HG03439 (cell line): ENCODE data around the gene PRKG1.
"Not testable (repeated sequence)": the region's sequence is repeated elsewhere in the genome, so short reads cannot be mapped to it uniquely, and the experiment has no call there.

ENCODE experiments used
- ATAC-seq: cut with Tn5 transposase; IDR thresholded peaks from one replicate; pipeline ENCODE4 v1.9.1; 2021; ENCODE audit warnings: mild to moderate bottlenecking, moderate library complexity; ENCODE audit not compliant: unreplicated experiment

Gene PRKG1

DNA sequence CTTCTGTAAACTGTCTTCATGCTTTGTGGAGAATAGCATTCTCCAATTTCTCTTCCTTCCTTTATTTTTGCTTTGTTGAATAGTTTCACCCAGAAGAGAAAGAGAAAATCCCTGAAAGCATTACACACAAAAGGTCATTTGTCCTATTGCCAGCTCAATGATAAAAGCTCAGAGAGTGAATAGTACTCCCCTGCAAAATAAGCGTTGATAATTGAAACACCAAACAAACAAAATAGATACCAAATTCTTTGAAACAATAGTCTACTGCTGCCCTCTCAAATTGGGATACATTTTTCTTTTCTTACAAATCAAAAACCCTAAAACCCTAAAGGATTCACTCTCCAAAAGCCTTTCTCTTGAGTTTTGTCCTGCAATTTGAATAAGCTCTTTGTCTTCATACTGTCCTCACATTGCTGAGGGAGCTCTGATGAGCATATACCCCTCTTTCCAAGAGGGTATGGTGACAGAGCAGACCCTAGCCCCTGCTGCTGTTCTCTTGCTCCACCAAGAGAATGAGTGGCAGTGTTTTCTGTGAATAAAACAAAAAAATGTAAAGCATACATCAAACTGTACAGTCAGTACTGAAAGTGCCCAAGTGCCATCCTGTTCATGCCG, 490.7 kb downstream of the PRKG1 start:
- ATAC-seq = no peak

DNA sequence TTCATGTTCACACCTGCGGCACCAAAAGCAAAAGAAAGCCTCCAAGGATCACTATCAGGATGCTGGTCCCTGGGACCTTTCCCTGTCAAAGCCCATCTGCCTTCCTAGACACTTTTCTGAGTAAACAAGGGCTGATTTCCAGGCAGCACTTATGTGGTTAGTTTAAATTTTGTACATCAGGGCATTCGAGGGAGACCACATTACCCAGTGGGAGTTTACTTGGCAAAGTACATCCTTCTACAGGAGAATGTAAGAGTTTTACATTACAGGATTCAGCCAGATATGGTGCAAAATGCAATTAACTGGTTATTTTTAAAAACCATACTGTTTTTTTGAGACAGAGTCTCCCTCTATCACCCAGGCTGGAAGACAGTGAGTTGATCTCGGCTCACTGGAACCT, 493.0 kb downstream of the PRKG1 start:
- ATAC-seq = no peak

DNA sequence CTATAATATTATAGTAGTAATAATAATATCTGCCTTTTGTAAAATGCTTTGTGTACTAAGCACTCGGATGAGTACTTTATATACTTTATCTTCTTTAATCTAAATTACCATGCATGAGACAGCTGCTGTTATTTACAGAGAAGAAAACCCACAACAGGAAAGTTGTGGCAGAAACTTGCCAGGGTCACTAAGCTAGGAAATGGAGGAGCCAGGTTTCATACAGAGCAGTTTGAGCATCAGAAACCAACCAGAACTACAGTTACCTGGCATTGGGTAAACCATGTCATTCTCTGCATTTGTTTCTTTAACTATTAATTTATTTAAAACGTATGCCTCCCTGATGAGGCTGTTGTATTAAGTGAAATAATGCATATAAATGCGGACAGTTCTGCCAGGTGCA, 495.2 kb downstream of the PRKG1 start:
- no peak for ATAC-seq

DNA sequence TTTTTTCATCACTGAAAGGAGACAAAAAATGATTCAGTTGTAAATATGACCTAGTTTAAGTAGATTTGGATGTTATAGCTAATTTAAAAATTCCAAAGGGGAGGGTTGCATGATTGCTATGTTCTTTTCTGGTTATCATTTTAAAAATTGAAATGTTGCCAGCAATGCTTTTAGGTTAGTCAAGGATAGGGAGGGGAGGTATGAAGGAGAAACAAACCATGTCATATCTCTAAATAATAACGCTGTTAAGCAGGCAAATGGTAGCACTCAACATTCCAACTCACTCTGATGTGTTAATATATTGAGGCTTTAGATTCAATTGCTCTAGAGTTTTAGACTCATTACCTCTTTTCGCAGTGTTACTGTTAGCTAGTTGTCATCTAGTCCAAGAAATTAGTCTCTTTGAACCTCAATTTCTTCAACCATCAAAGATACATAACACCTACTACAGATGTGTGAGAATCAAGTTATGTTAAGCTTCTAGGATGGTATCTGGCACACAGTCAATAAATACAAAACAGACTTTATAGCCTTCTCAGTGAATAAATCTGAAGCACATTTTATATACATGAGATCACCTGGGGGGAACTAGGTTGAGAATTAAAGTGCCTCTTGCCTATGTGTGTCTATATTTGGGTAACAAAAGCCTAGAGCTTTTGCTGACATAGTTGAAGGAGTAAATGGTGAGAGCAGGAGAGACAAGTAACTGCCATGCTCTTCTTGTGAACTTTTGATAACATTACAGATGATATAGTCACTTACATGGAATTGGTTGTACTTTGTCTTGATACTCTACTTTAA, 500.2 kb downstream of the PRKG1 start:
- no peak for ATAC-seq

DNA sequence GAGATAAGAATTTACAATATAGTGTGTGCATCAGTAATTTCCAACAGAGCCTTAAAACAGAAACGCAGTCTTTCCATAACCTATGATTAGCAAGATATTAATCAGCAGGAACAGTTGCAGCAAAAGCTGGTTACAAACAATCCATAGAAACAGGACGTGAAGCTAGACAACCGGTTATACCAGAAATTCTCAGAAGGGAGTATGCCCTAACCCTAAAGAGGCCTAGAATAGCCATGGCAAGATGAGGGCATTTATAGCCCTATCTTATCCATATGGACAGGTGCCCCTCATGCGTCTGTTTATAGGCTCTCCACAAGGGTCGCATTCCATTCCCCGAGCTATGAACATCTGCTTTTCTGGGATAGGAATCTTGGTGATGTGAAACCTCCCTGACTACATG, 506.9 kb downstream of the PRKG1 start:
- not testable (repeated sequence) for ATAC-seq

DNA sequence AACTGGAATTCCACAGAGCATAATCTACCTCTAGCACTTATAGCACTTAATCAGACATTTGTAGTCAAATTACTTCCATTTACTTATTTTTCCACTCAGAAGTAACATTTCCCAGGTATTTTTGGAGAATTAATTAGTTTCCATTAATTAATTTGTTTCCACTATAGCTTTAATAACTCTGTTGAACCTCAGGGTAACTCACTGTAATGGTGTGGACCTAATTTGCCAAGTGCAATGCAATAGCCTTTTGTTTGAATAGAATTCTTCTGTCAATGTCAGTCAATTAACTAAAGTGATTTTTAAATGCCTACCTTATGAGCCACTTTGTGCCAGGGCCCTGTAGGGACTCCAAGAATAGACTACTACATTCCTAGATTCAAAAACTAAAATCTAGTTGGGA, 509.7 kb downstream of the PRKG1 start:
- no peak for ATAC-seq

DNA sequence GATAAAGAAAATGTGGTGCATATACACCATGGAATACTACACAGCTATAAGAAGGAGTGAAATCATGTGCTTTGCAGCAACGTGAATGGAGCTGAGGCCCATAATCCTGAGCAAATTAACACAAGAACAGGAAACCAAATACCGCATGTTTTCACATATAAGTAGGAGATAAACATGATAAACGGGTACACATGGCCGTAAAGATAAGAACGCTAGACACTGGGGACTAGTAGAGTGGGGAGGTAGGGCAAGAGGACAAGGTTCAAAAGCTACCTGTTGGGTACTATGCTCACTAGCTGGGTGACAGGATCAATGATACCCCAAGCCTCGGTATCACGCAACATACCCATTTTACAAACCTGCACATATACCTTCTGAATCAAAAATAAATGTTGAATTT, 511.5 kb downstream of the PRKG1 start:
- ATAC-seq = no peak

DNA sequence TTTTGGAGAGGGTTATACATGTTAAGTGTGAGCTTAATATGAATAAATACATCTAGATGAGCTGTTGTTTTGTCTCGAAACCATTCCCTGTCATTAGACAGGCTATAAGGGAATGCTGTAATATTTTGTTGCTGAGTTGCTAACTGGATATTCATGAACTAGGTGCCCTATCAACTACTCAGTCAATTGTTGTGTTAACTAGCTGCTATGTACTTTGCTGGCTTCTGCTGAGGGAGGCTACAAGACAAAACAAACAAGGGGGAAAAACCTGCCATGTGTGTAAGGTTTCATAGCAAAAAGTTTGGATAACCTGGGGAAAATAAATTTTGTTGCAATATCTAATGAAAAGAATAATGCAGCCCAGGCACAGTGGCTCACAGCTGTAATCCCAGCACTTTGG, 514.7 kb downstream of the PRKG1 start:
- ATAC-seq = no peak

DNA sequence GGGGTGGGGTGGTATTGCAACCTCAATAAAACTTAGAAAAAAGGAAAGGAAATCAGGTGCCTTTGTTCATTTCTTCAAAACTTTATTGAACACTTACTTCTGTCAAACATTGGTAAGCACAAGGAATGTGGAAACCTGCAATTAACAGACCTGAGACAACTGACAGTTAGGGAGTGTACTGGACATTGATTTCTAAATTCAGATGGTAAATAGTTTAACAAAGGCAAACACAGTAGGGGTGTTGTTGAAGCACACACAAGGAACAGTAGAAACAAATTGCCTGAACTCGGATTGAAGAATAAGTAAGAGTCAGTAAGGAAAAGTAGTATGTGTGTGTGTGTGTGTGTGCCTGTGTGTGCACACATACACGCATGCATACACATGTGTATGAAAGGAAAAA, 516.5 kb downstream of the PRKG1 start:
- no peak for ATAC-seq

DNA sequence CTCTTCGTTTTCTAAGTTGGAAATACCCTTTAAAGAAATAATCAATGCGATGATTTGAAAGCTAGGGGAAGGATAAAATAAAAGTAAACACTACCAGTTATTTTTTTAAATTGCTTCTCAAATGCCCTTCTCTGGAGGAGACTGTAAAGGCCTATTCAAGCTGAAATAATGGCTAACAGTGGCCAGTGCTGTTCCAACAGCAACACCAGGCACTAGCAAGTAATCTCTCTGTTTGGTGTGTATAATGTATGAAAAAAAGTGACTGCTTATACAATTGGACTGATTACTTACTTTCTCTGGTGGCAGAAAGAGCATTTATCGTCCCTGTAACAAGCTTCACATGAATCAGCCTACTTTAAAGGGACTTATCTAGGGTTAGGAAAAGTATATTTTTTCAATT, 522.4 kb downstream of the PRKG1 start:
- ATAC-seq = no peak

DNA sequence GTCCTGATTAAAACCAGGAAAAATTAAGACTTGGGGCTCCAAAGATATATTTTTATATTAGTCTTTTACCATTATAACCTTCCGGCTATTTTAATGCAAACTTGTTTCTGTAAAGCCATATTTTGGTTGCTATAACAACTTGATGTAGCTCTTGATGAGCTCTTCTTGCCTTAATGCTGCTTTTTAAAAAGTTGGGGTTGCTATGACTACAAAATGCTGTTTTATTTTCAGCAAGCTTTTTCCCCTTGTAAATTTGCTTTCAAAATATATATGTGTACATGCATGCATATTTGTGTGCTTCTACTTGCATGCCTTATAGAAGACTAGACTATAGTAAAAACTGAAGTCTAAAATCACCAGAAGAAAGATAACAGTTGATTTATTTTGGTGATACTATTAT, 525.4 kb downstream of the PRKG1 start:
- ATAC-seq = no peak

DNA sequence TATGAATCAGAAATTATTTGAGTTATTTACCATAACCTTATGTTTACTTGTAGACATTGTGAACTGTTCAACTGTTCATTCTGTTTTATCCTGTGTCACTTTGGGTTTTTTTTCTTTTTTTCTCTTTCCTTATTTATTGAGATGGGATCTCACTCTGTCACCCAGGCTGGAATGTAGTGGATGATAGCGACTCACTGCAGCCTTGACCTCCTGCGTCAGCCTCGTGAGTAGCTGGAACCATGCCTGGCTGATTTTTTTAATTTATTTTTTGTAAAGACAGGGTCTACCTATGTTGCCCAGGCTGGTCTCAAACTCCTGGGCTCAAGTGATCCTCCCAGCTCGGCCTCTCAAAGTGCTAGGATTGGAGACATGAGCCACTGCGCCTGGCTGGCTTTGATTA, 528.0 kb downstream of the PRKG1 start:
- no peak for ATAC-seq

DNA sequence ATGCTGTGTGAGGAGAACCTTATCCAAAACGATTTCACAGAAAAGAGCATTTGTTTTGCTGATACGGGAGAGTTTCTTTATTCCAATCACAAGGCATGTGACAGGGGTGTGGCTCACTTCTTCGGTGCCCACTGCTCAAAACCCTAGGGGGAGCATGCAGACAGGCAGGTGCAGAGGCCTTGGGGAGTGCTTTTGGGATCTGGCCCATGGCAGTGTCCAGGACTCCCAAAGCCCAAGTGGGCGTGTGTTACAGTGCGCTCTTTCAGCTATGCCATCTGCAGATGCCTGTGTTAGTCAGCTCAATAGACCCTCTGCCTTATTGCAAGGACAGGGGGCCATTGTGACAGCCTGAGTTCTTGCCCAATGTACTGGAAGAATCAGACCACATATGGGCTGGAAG, 530.3 kb downstream of the PRKG1 start:
- ATAC-seq = no peak

DNA sequence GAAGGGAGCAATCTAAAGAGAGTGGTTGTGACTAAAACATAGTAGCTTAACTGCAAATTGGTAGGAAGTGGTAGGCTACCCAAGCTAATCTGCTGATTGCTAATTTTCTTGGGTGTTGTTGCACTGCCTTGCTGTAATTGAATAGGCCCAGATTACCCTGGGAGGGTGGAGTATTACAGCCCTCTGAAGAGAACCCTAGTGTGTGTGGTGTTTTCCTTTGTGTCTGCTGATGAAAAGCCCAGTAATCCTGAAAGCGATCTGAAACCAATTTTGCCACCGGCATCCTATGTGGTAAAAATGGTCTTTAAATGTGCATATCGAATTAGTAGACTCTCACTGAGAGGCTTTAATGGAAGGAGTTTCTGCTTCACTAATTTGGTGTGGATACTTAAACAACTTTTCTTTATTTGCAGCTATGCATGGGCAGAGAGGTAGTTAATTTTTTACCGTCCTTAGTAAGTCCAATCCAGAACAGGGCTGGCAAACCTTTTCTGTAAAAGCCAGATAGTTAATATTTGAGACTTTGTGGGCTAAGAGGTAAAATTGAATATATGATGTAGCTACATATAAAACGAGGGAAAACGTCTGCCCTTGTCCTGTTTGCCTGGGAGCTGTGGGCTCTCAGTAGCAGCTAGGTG, 532.7 kb downstream of the PRKG1 start:
- peak; percentile 53 for ATAC-seq

DNA sequence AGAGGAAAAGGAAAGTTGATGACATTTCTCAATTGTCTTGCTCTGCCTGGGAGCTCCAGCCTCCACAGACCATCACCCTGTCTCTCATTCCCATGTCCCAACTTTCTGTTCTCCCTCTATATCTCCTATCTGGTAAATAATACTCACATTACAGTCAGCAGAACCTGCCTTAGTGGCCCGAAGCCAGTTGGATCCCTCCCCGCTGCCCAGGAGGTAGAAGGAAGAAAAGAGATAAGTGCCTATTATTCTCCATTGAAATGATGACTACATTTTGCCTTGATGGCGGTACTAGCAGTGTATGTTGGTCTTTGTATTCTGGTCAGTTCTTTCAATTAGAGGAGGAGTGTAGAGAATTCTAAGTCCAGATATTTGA, 533.2 kb downstream of the PRKG1 start:
- ATAC-seq = no peak

DNA sequence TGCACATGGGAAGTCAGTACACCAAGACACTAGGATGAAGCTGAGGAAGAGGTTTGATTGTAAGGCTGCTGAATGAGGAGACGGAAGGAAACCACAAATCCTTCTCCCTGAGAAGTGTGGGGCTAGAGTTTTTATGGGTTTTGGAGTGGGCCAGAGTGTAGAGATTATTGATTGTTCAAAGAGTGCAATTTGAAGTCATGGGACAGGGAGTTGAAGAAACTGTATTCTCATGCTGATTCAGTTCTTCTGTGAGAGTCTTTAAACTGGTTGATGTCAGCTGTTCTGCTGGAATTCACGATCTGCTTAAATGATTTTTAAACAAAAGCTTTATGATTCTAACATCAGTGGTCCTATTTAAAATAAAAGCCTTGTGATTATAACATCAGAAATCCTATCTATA, 533.9 kb downstream of the PRKG1 start:
- no peak for ATAC-seq

DNA sequence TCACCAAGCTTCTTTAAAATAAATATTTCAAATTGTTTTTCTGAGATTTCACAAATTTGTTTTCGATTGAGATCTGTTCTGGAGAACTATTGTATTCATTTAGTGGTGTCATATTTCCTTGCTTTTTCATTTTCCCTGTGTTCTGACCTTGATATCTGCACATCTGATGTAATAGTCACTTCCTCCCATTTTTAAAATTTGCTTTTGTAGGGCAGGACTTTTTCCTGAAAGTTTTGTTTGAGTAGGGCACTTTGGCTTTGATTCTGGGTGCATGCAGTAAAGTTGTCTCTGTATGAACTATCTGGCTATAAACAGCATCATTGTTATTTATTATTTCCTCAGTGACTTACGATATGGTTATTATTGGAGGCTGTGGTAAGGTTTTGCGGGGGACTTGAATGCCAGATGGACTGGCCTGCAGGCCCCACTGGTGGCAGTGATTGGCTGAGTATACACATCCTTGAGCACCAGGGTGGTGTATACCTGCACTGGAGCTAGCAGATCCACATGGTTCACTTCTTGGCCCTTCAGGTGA, 541.5 kb downstream of the PRKG1 start:
- ATAC-seq = no peak

DNA sequence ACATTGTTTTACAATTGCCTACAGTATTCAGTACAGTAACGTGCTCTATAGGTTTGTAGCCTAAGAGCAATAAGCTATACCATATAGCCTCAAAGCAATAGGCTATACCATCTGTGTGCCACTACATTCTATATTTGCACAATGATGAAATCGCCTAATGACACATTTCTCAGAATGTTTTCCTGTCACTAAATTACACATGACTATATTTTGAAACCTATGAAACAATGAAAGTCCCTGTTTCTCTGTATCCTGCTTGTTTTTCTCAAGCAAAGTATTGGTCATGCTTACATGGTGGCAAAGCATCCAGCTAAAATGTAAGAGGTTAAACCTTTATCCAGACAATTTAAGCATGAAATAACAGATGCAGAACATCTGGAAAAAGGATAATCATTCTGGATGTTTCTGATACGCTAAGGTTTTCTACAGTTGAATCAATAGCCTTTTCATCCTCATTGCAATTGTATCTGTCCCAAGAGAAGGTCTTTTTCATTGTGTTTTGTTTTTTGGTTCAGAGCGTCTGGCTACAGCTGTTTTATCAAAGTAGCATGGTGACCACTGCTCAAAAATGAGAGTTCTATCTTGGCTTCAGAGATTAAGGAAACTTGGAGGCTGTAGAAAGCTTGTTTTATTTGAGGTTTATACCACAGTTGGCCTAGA, 543.4 kb downstream of the PRKG1 start:
- ATAC-seq = peak; percentile 44

DNA sequence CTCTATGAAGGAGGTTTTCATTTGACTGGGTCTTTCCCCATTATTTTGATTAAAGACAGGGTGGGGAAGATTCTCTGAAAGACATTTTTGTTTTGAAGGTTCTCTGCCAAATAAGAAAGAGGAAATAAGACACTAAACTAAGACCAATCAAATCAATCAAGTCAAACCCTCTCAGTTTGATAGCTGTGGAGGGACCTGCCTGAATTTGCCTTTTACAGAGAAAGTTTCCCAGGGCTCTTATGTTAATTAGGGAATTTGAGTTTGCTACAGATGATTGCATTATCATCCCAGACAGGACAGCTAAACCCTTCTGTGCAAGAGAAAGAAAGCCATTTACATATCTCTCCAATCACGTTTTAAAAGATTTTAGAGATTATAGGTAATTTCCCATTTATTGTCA, 545.1 kb downstream of the PRKG1 start:
- no peak for ATAC-seq

DNA sequence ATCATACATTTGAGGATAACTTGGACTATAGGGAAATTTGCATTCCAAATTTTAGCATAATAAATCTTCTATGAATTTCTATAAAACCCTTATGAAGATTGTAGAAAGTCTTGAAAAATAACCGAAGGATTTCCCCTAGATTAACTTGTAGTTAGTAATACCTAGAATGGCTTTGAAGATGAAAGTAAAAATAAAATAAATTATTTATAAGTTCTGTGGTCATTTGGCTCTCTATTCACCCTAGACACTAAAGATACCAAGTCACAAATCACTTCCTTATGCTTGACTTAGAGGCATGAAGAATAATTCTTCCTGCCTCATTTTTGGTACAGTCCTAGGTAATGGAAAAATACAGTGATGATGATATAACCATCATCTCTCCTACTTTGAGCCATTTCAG, 545.8 kb downstream of the PRKG1 start:
- ATAC-seq = no peak

DNA sequence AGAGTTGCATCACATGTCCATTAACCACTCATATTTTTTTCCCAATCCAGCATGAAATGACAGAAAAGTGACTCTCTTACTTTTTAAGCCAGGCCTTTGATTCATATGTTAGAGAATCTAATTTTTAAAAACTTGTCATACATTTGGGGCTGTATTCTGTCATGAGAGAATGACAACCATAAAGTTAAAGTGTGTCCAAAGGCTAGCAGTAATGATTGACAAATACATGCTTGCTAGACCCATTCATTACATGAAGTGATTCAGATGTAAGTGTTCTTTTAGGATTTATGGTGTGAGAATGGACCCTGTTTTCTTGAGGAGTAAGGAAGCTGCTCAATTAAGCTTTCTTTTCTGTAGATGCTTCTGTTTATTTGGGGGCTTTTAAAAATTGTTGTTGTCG, 549.7 kb downstream of the PRKG1 start:
- no peak for ATAC-seq
